Measurements from ENCODE around the gene PTPRD. TPM values are rescaled to one million over a fixed set of nuclear protein-coding genes. Genes with fewer than 3 reads are reported as not detected.

The PTPRD gene
- total and polyA plus RNA-seq, 2 experiments from 2014 or later, result 11.5 to 58.0 TPM

GRCh38 chr9:8880060-8880459 lies 1732.7 kb downstream of the PTPRD start (continued):
- TF ChIP-seq ZNF462 (CRISPR knock-in tag; IDR thresholded peaks at IDR 0.05) (no peak), CTCF (conservative IDR thresholded peaks at IDR 0.05; ENCODE audit: low read depth in 2 of 2) (no peak), EZH2 (IDR thresholded peaks at IDR 0.05; ENCODE audit: low read depth, unreplicated experiment) (no peak), ZNF114 (CRISPR knock-in tag; IDR thresholded peaks at IDR 0.05) (no peak), NANOG (IDR thresholded peaks at IDR 0.05; ENCODE audit: borderline replicate concordance) (no peak), POLR2AphosphoS5 (IDR thresholded peaks at IDR 0.05; ENCODE audit: low read depth) (no peak), CREB1 (CRISPR knock-in tag; IDR thresholded peaks at IDR 0.05; ENCODE audit: low read depth) (no peak)

- Mint-ChIP-seq H3K27ac (no peak overlapping the region), H3K4me1 (peaks cover 18% of the 10 kb centered on the region), H3K36me3 (ENCODE audit: low read depth) (no peaks in the 10 kb centered on the region), H3K27me3 (ENCODE audit: insufficient read depth, low read depth, poor library complexity) (no peaks in the 10 kb centered on the region), H3K4me3 (no peak overlapping the region), H3K9me3 (no peaks in the 10 kb centered on the region)
- Histone ChIP-seq H3K27me3 (ENCODE audit: insufficient read depth) (no peaks in the 10 kb centered on the region), H3K9me2 (ENCODE audit: insufficient read depth) (0 out of 2 replicates have a peak, but pooled peaks cover 7% of the 10 kb centered on the region), H2AFZ (no peak overlapping the region), H3K4me2 (no peak overlapping the region), H3K36me3 (ENCODE audit: insufficient read depth) (no peaks in the 10 kb centered on the region), H3K4me1 (ENCODE audit: insufficient read depth) (0 out of 2 replicates have a peak, but pooled peaks cover 5% of the 10 kb centered on the region), H3K27ac (ENCODE audit: low read depth) (no peak overlapping the region), H3K4me3 (no peak overlapping the region), H3F3A (replicated peaks; ENCODE audit: low read depth) (no peaks in the 10 kb centered on the region), H3K79me2 (replicated peaks; ENCODE audit: insufficient read depth) (no peaks in the 10 kb centered on the region), H4K20me1 (replicated peaks; ENCODE audit: insufficient read depth) (no peaks in the 10 kb centered on the region)
- no peak for DNase-seq (ENCODE audit: low spot score)
- no peak for ATAC-seq
- no peak for TF ChIP-seq ZNF114 (CRISPR knock-in tag; IDR thresholded peaks at IDR 0.05)
- no peak for TF ChIP-seq EZH2phosphoT487 (IDR thresholded peaks at IDR 0.05; ENCODE audit: unreplicated experiment)
- no peak for TF ChIP-seq REST (IDR thresholded peaks at IDR 0.05; ENCODE audit: unreplicated experiment)
Measured at GRCh38 chr9:8879284-8879683, 1733.5 kb downstream of the PTPRD start.
